Stimulated activated CD4-positive, alpha-beta T cell treated with anti-CD3 and anti-CD28 coated beads, TNF-alpha, amount 100 ng/mL, for 48 hours (primary cell): ENCODE data around the gene IP6K3.

Experiments
- DNase-seq, 3 donors: peaks; one replicate each; pipeline ENCODE4 v3.0.0-alpha.2; 2020; ENCODE audit warnings: low read depth in 3 of 3

IP6K3 gene

GRCh38 chr6:33759887-33760629 is 13.4 kb upstream of the IP6K3 start:
- DNase-seq, result no peak

- DNase-seq, result no peak
These were observed 12.1 kb upstream of the IP6K3 start for GRCh38 chr6:33758815-33759216.

- DNase-seq, result no peak
These were observed 11.2 kb upstream of the IP6K3 start for GRCh38 chr6:33757906-33758305.

GRCh38 chr6:33757113-33757512 is 10.4 kb upstream of the IP6K3 start:
- DNase-seq, result no peak

GRCh38 chr6:33756211-33756954 is 9.7 kb upstream of the IP6K3 start:
- no peak for DNase-seq

- no peak for DNase-seq
These were observed 8.6 kb upstream of the IP6K3 start for GRCh38 chr6:33755070-33755869.

GRCh38 chr6:33754222-33754621 is 7.5 kb upstream of the IP6K3 start:
- DNase-seq, result no peak

GRCh38 chr6:33752646-33753015 is 5.9 kb upstream of the IP6K3 start:
- no peak for DNase-seq

- DNase-seq, result no peak
These were observed 5.3 kb upstream of the IP6K3 start for GRCh38 chr6:33751771-33752645.

- no peak for DNase-seq
These were observed 3.7 kb upstream of the IP6K3 start for GRCh38 chr6:33750244-33750991.

GRCh38 chr6:33749401-33749800 is 2.7 kb upstream of the IP6K3 start:
- no peak for DNase-seq

- DNase-seq, result no peak
These were observed 2.1 kb upstream of the IP6K3 start for GRCh38 chr6:33748841-33749240.

GRCh38 chr6:33747823-33748222 is 1.1 kb upstream of the IP6K3 start:
- no peak for DNase-seq

GRCh38 chr6:33746036-33746600 is 587 bp downstream of the IP6K3 start:
- DNase-seq, result no peak

GRCh38 chr6:33745548-33745947 is 1.2 kb downstream of the IP6K3 start:
- no peak for DNase-seq

- DNase-seq, result no peak
These were observed 1.7 kb downstream of the IP6K3 start for GRCh38 chr6:33744895-33745546.

- DNase-seq, result peak; percentile 51 to 69 (median 55)
These were observed 2.5 kb downstream of the IP6K3 start for GRCh38 chr6:33744001-33744848.

GRCh38 chr6:33742837-33743236 is 3.9 kb downstream of the IP6K3 start:
- no peak for DNase-seq

- DNase-seq, result no peak
These were observed 4.6 kb downstream of the IP6K3 start for GRCh38 chr6:33742092-33742491.
